Measurements from ENCODE around the gene PYCR2.

The PYCR2 gene

GRCh38 chr1:225891229-225891972 lies 32.6 kb downstream of the PYCR2 start:
- Histone ChIP-seq H3K4me3 (replicated peaks; ENCODE audit: insufficient read depth, low read length) (no peak overlapping the region), H3K27ac (replicated peaks) (no peak overlapping the region), H3K27me3 (ENCODE audit: insufficient read depth, poor library complexity, severe bottlenecking) (no peaks in the 10 kb centered on the region)
- DNase-seq (ENCODE audit: low read depth in 1 of 2, low spot score in 1 of 2): no peak
- TF ChIP-seq GABPA (IDR thresholded peaks at IDR 0.05; ENCODE audit: low read depth) (no peak), REST (IDR thresholded peaks at IDR 0.05; ENCODE audit: insufficient replicate concordance, low read depth) (no peak)

- TF ChIP-seq GABPA (IDR thresholded peaks at IDR 0.05; ENCODE audit: low read depth): no peak
- TF ChIP-seq CTCF (IDR thresholded peaks at IDR 0.05; ENCODE audit: insufficient read depth, low read length): no peak
- no peak for TF ChIP-seq POLR2AphosphoS5 (IDR thresholded peaks at IDR 0.05; ENCODE audit: low read depth)
- TF ChIP-seq SPI1 (IDR thresholded peaks at IDR 0.05; ENCODE audit: borderline replicate concordance, low read depth): no peak
- no peak for TF ChIP-seq REST (IDR thresholded peaks at IDR 0.05; ENCODE audit: insufficient replicate concordance, low read depth)
- Histone ChIP-seq H3K4me3 (replicated peaks; ENCODE audit: insufficient read depth, low read length) (no peak overlapping the region), H3K27me3 (ENCODE audit: insufficient read depth, poor library complexity, severe bottlenecking) (no peaks in the 10 kb centered on the region), H3K27ac (replicated peaks) (no peak overlapping the region)
- no peak for DNase-seq (ENCODE audit: low read depth in 1 of 2, low spot score in 1 of 2)
Observed at GRCh38 chr1:225890346-225891228, 33.5 kb downstream of the PYCR2 start.

GRCh38 chr1:225889743-225890142 lies 34.3 kb downstream of the PYCR2 start:
- DNase-seq (ENCODE audit: low read depth in 1 of 2, low spot score in 1 of 2): no peak
- Histone ChIP-seq H3K4me3 (replicated peaks; ENCODE audit: insufficient read depth, low read length) (no peak overlapping the region), H3K27me3 (ENCODE audit: insufficient read depth, poor library complexity, severe bottlenecking) (no peaks in the 10 kb centered on the region), H3K27ac (replicated peaks) (no peak overlapping the region)
- no peak for TF ChIP-seq GABPA (IDR thresholded peaks at IDR 0.05; ENCODE audit: low read depth)

GRCh38 chr1:225888898-225889601 lies 35.0 kb downstream of the PYCR2 start, which contains the start of gene LEFTY1:
TSS of gene LEFTY1 (minus strand) at chr1:225889146. CDS start at chr1:225889066, 80 bp downstream.
- DNase-seq (ENCODE audit: low read depth in 1 of 2, low spot score in 1 of 2): no peak
- Histone ChIP-seq H3K4me3 (replicated peaks; ENCODE audit: insufficient read depth, low read length) (no peak within 1 kb of the TSS), H3K27me3 (ENCODE audit: insufficient read depth, poor library complexity, severe bottlenecking) (no peaks in the 10 kb centered on the region), H3K27ac (replicated peaks) (no peak within 1 kb of the TSS)
- TF ChIP-seq CTCF (IDR thresholded peaks at IDR 0.05; ENCODE audit: insufficient read depth, low read length): no peak
- TF ChIP-seq REST (IDR thresholded peaks at IDR 0.05; ENCODE audit: insufficient replicate concordance, low read depth): no peak
- no peak for TF ChIP-seq GABPA (IDR thresholded peaks at IDR 0.05; ENCODE audit: low read depth)
- TF ChIP-seq POLR2AphosphoS5 (IDR thresholded peaks at IDR 0.05; ENCODE audit: low read depth): no peak
- no peak for TF ChIP-seq SPI1 (IDR thresholded peaks at IDR 0.05; ENCODE audit: borderline replicate concordance, low read depth)
